ENCODE data around the gene CSDE1.

DNA sequence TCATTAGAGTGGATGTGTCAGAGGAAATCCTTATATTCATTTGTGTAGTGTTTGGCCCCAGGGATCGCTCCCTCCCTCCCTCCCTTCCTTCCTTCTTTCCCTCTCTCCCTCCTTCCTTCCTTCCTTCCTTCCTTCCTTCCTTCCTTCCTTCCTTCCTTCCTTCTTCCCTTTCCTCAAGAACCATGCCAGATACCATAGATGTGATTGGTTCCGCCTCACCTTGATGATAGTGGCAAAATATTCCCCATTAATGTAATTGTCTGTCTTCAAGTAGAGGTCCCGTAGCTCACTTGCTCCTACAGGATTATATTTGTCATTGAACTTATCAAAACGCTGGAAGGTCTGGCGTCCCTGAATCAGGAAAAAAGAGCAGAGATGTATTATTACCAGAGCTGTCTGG is 80.1 kb downstream of the CSDE1 start:
- TF ChIP-seq, protein P1, sequence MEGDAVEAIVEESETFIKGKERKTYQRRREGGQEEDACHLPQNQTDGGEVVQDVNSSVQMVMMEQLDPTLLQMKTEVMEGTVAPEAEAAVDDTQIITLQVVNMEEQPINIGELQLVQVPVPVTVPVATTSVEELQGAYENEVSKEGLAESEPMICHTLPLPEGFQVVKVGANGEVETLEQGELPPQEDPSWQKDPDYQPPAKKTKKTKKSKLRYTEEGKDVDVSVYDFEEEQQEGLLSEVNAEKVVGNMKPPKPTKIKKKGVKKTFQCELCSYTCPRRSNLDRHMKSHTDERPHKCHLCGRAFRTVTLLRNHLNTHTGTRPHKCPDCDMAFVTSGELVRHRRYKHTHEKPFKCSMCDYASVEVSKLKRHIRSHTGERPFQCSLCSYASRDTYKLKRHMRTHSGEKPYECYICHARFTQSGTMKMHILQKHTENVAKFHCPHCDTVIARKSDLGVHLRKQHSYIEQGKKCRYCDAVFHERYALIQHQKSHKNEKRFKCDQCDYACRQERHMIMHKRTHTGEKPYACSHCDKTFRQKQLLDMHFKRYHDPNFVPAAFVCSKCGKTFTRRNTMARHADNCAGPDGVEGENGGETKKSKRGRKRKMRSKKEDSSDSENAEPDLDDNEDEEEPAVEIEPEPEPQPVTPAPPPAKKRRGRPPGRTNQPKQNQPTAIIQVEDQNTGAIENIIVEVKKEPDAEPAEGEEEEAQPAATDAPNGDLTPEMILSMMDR (IDR thresholded peaks at IDR 0.05; ENCODE audit: extremely low read depth in 1 of 2, insufficient read depth in 1 of 2, low read depth in 1 of 2, low read length in 2 of 2), result no peak
- TF ChIP-seq POLR2AphosphoS5 (IDR thresholded peaks at IDR 0.05; ENCODE audit: insufficient read depth, low read depth, low read length) (no peak), POLR2A (IDR thresholded peaks at IDR 0.05; ENCODE audit: low read depth, low read length) (no peak), EZH2 (IDR thresholded peaks at IDR 0.05; ENCODE audit: borderline replicate concordance, low read depth, low read length, severe bottlenecking) (no peak), GATA2 (IDR thresholded peaks at IDR 0.05; ENCODE audit: insufficient read depth, insufficient read length, low read depth, low read length) (no peak), FOS (IDR thresholded peaks at IDR 0.05; ENCODE audit: borderline replicate concordance, insufficient read depth, low read length) (no peak), MYC (IDR thresholded peaks at IDR 0.05; ENCODE audit: low read depth, low read length) (no peak)
- TF ChIP-seq, protein P2, sequence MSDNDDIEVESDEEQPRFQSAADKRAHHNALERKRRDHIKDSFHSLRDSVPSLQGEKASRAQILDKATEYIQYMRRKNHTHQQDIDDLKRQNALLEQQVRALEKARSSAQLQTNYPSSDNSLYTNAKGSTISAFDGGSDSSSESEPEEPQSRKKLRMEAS (IDR thresholded peaks at IDR 0.05; ENCODE audit: insufficient read depth, insufficient read length), result no peak

Measured in endothelial cell of umbilical vein (primary cell).